Activated CD4-positive, alpha-beta T cell treated with anti-CD3 and anti-CD28 coated beads for 1 hour (primary cell): ENCODE results near the gene CAPN6.

Experiments used
- DNase-seq: peaks from one replicate; pipeline ENCODE4 v3.0.0-alpha.2; 2020

Gene CAPN6

GRCh38 chrX:111199505-111199904 lies 70.8 kb downstream of the CAPN6 start:
- DNase-seq: no peak
